ENCODE measurements around the gene GALNT1. TPM values are rescaled to one million over a fixed set of nuclear protein-coding genes. Genes with fewer than 3 reads are reported as not detected.

The GALNT1 gene
- total RNA-seq, 1 donor from 2014 or later, result 87.8 TPM

Other genes with a start within 250 kb of the GALNT1 start
- 115 TPM for gene ZNF24, start 237.3 kb upstream of the GALNT1 start, total RNA-seq
- gene ZNF396, start 204.4 kb upstream of the GALNT1 start, total RNA-seq, result 5.0 TPM
- gene INO80C, start 83.8 kb upstream of the GALNT1 start, total RNA-seq, result 9.0 TPM

Measured in occipital lobe (tissue), 1 donor.